ENCODE data around the gene GPC1.

The GPC1 gene

DNA sequence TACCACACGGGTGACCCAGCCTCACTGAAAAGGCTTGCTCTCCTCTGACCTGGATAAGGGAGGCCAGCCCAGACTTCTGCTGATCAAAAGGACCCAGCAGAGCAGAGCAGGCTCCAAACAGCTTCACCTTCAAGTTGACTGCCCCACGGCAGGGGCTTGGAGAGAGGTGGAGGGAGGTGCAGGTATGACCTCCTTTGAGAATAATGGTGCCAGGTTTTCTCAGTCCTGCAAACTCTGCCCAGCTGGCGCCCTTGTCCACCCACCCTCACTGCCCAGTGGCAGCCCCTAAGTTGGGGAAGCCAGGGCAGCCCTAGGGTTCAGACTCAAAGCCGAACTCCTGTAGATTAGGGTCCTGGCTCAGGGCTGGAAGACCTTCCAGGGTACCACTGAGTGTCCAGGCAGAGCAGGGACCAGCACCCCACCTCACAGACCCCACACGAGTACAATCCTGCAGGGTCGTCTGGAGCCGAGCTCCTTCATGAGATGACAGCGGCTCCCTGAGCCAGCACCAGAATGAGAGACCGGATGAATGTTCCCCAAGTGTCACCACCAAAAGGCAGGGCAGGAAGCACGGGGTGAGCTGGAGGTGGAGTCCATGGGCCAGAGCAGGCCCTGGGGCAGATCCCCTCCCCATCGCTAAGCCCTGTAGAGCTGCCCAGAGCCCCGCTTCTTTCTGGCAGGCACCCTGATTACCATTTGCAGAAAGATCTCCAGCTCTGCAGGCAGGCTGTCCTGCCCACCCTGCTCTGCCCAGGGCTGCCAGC is 3.6 kb upstream of the GPC1 start:
- no peak for DNase-seq (ENCODE audit: low read depth)

DNA sequence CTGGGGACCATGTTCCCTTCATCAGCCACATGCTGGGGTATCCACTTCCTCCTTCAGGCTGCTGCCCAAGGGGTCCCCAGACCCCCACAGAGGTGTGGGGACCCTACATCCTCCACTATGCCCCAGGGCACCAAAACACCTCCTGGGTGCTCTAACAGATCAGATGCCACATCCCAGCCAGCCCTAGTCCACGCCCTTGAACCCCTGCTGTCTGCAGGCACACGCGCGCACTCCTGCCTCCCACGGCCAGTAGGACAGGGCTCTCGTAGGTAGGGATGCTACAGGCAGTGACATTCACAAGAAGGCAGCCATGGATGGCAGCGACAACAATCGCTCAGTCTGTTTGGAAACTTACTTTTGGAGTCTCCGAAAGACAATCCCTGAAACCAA is 3.0 kb upstream of the GPC1 start:
- no peak for DNase-seq (ENCODE audit: low read depth)

DNA sequence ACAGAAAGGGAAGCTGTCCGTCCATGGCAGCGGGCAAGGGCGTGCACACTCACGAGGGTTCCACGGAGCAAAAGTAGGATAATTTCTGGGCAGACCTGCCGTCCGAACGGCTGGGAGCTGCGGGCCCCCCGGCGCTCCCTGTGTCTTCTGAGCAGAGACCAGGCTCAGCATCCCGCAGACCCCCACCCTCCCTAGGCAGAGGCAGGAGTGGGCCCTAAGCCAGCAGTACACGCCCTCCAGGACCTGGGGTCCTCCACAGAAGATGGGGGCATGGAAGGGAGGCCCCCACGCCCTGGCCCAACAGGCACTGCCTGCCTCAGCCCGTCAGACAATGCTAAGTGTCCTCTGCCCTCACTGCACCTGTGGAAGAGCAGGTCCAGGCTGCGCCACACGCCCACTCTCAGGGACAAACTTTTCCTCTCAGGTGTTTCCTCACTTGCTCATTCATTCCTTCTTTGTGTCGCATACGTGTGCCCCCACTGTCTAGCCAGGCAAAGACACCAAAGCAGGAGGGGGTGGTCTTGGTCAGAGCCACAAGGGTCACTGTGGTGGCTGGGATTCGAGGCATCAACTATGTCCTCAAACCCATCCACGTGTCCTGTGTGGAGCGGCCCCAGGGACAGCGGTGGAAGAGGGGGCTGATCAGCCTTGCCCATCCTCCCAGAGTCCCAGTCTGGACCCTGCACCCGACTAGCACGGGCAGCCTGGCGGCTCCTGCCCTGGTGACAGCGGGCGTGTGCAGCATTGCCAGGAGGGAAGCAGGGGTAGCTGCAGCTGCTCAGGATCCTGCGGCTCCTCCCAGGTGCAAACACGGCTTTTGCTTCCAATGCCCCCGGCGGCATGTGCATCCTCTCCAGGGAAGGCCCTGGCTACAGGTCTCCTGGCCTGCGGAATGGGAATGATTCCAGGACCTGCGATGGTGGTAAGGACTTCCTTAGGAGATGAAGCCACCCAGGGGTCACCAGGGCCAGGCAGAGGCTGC is 2.4 kb upstream of the GPC1 start:
- no peak for DNase-seq (ENCODE audit: low read depth)

- no peak for DNase-seq (ENCODE audit: low read depth)
Observed at GRCh38 chr2:240433973-240434727, 1.3 kb upstream of the GPC1 start.

DNA sequence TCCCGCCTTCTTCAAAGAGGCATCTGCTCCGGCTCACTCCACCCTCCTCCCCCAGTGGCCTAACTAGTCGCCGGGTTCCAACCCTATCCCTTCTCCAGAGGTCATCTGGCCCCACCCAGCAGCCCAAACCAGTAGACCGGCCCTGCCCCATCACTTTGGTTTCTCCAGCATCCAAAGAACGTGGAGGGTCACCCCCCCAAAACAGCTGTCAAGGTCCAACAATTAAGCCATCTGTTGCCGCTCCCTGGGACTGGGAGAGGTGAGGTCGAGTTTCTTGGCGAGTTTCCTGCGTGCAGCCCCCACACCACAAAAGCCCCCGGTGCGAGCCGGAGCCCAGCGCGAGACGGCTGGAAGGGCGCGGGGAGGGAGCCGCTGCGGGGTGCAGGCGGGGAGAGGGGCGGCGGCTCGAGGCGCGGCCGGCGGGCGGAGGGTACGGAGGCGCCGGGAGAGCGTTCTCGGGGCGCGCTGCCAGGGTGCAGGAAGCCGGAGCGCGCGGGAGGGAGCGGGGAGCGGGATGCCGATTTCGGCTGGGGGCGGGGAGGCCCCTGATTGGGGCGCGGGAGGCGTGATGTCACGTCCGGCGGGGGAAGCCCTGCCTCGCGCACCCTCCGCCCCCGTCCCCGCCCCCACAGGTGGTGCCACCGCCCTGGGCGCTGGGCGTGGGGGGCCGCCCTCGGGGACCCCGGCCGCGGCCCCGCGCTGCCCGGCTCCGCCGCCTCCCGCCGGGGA is 571 bp upstream of the GPC1 start:
- DNase-seq (ENCODE audit: low read depth), result peak; percentile 81

- no peak for DNase-seq (ENCODE audit: low read depth)
Observed at GRCh38 chr2:240435948-240436682, 652 bp downstream of the GPC1 start.

DNA sequence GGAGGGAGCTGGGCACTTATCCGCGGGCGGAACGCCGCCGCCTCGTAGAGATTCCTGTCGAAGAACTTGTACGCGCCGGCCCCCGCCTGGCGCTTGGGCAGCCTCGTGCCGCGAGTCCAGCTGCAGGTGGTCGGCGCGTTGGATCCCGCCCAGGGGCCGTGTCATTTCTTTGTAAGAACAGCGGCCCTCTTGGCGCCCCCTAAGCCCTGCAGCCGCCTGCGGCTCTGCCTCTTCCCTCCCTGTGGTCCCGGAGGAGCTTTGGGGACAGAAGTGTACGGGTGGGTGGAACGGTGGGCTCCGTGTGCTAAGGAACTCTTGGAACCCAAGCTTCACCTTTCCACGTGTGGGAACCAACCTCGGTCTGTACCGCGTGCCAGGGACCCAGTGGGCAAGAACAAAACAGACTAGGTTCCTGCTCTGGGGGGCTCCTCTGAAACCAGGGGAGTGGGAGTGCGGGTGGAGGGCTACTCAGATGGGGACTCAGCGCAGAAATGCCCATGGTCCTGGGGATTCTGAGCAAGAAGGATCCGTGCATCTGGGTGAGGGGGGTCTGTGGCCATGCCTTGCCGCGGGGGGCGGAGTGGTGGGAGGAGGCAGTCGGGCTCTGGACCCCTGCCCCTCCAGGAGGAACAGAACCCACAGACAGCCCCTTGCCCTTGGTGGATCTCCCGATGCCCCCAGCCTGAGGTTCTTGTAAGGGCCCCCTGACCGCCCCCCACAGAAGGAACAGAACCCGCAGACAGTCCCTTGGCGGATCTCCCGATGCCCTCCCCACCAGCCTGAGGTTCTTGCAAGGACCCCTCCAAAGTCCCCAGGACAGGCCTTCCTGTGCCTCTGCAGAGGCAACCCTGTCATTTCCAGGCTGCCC is 1.5 kb downstream of the GPC1 start:
- no peak for DNase-seq (ENCODE audit: low read depth)

GRCh38 chr2:240437551-240437860 is 2.0 kb downstream of the GPC1 start:
- DNase-seq (ENCODE audit: low read depth), result no peak

- peak; percentile 65 for DNase-seq (ENCODE audit: low read depth)
Observed at GRCh38 chr2:240437861-240438809, 2.7 kb downstream of the GPC1 start.

DNA sequence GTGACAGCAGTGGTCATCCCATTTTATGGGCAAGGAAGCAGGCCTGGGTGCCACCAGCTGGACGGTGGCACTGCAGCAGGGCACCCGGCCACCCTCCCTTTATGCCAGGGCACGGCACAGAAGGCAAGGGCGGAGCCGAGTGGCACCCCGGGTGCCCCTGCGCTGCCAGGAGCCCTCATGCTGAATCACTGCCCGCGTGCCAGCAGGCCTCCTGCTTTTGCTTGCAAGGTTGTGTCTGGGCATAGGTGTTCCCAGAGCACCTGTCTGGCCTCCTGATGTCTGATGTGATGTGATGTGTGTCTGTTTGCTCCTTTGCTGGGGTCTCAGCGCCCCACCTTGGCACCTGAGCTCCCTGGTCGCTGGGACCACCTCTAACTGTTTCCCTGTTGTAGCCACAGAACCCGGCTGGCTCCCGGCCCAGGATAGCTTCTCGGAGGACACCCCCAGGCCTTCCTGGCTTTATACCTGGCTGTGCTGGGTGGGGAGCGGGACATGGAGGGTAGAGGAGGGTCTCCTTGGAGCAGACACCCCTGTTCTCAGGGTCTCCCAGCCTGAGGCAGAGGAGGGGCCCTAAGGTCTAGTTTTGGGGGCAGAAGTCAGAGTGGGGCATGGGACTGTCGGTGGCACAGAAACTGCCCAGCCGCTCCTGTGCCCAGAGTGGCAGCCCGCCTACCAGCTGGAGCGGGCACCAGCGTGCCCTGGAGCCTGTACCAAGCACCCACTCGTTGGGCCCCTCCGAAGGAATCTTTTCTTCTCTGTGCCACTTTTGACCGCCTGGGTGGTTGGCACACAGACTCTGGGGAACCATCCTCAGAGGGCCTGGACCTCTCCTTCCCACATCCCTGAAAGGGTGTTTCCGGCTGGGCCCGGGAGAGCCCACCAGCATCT is 3.6 kb downstream of the GPC1 start:
- no peak for DNase-seq (ENCODE audit: low read depth)

GRCh38 chr2:240439698-240440151 is 4.3 kb downstream of the GPC1 start:
- no peak for DNase-seq (ENCODE audit: low read depth)

- no peak for DNase-seq (ENCODE audit: low read depth)
Observed at GRCh38 chr2:240440251-240440650, 4.8 kb downstream of the GPC1 start.

- DNase-seq (ENCODE audit: low read depth), result no peak
Observed at GRCh38 chr2:240440704-240441320, 5.3 kb downstream of the GPC1 start.

- no peak for DNase-seq (ENCODE audit: low read depth)
Observed at GRCh38 chr2:240441326-240441992, 6.0 kb downstream of the GPC1 start.

- no peak for DNase-seq (ENCODE audit: low read depth)
Observed at GRCh38 chr2:240441993-240442411, 6.5 kb downstream of the GPC1 start.

- no peak for DNase-seq (ENCODE audit: low read depth)
Observed at GRCh38 chr2:240442891-240443715, 7.6 kb downstream of the GPC1 start.
